ENCODE data around the gene DNAJA1. TPM values are rescaled to one million over a fixed set of nuclear protein-coding genes. Genes with fewer than 3 reads are reported as not detected.
"Not testable (repeated sequence)": the region's sequence is repeated elsewhere in the genome, so short reads cannot be mapped to it uniquely, and the experiment has no call there.

DNAJA1 gene
- polyA plus RNA-seq, 1 experiment, result 237 TPM

DNA sequence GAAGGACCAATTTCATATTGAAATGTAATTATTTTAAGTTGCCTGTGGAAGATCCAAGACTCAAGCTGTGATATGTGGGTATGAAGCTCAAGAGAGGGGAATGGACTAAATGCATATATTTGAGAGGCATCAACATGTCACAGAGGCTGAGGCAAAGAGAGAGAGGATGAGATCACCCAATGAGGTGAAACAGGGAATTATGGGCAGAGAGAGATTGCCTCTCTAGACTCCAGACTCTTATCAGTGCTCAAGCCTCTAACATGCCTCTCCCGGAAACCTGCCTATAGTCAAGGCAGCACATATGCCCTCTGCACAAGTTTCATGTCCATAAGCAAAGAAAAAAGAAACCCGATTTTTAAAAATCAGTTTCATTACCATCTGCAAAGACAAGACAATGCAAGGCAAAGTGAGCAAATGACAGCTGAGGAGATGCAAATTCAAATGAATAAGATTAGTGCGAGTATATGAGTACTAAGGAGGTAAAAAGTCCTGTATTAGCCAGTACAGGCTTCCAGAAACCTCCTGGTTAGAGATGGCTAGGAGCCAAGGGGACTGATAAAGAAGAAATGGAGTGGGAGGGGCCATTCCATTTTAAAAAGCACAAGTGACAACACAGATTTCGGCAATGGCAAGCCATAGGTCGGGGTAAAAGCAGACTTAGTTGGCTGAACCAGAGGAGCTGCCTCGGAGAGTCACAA, 33.0 kb upstream of the DNAJA1 start:
- TF ChIP-seq, protein P1, sequence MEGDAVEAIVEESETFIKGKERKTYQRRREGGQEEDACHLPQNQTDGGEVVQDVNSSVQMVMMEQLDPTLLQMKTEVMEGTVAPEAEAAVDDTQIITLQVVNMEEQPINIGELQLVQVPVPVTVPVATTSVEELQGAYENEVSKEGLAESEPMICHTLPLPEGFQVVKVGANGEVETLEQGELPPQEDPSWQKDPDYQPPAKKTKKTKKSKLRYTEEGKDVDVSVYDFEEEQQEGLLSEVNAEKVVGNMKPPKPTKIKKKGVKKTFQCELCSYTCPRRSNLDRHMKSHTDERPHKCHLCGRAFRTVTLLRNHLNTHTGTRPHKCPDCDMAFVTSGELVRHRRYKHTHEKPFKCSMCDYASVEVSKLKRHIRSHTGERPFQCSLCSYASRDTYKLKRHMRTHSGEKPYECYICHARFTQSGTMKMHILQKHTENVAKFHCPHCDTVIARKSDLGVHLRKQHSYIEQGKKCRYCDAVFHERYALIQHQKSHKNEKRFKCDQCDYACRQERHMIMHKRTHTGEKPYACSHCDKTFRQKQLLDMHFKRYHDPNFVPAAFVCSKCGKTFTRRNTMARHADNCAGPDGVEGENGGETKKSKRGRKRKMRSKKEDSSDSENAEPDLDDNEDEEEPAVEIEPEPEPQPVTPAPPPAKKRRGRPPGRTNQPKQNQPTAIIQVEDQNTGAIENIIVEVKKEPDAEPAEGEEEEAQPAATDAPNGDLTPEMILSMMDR (IDR thresholded peaks at IDR 0.05; ENCODE audit: low read depth, low read length), result no peak
- CTCF ChIA-PET, result interaction anchor here (1.0 to 1.1 kb wide), 2 partner anchors 412 to 614 kb away, joined by 3 to 7 read pairs; no protein-coding TSS in a partner anchor
- Histone ChIP-seq H3K9me3 (ENCODE audit: control insufficient read depth, insufficient read depth, low read length) (no peaks in the 10 kb centered on the region), H3K27ac (ENCODE audit: low read depth, low read length) (no peak overlapping the region), H3K27me3 (ENCODE audit: control insufficient read depth, insufficient read depth, low read length) (no peaks in the 10 kb centered on the region), H3K4me3 (ENCODE audit: low read depth, low read length) (no peak overlapping the region)
- POLR2A ChIA-PET, result interaction anchor here (0.7 to 1.0 kb wide), 2 partner anchors 403 to 608 kb away, joined by 3 to 5 read pairs; partner anchors contain the start of gene ACO1
- no peak for DNase-seq (ENCODE audit: low read depth, low spot score)

DNA sequence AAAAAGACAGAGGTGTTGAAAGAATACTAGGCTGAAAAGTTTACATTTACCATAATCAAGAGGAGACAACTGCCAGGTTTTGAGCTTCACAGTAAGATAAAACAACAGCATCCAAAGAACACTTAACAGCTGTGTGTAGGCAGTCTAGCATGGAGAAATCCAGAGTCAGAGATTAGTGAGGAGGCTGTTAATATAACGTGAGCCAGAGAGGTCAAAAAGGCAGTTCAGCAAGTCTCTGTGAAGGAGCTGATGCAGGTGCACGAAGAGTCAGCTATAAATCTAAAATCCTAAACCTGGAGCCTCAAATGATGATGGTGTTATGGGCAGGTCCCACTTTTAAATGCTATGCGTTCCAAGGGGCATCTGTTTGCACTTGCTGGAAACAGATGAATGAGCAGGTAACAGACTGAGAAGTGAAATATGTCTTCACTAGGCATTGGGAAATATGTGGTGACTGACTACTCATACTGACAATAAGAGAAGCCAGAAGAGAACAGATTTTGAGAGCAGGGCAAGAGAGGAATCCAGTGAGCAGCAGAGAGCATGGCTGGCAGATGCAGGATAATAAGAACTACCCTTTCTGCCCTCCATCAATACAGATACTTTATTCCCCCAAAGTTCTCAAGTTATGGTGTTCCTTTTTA, 32.4 kb upstream of the DNAJA1 start:
- DNase-seq (ENCODE audit: low read depth, low spot score), result no peak
- TF ChIP-seq, protein P1 (IDR thresholded peaks at IDR 0.05; ENCODE audit: low read depth, low read length), result no peak
- no peaks in the 10 kb centered on the region for H3K9me3 ChIP-seq (ENCODE audit: control insufficient read depth, insufficient read depth, low read length)
- H3K27ac ChIP-seq (ENCODE audit: low read depth, low read length), result peak overlapping the region; percentile 42
- ChIA-PET POLR2A (interaction anchor here (1.0 kb wide), 1 partner anchor 608 kb away, joined by 3 read pairs; the partner anchor contains the start of gene ACO1), CTCF (interaction anchor here (1.0 to 1.1 kb wide), 2 partner anchors 413 to 614 kb away, joined by 3 to 7 read pairs; no protein-coding TSS in a partner anchor)
- H3K27me3 ChIP-seq (ENCODE audit: control insufficient read depth, insufficient read depth, low read length), result no peaks in the 10 kb centered on the region
- H3K4me3 ChIP-seq (ENCODE audit: low read depth, low read length), result no peak overlapping the region

DNA sequence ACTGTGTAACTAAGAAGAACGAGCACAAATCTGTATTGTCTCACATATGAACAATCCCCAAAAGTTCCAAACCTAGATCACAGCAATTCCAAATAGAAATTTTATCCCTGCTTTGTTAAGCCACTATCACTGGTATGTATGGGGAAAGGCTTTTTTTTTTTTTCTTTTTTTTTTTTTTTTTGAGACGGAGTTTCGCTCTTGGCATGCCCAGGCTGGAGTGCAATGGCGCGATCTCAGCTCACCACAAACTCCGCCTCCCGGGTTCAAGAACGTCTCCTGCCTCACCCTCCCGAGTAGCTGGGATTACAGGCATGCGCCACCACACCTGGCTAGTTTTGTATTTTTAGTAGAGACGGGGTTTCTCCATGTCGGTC, 24.4 kb upstream of the DNAJA1 start:
- ChIA-PET POLR2A (interaction anchor here (1.0 to 1.5 kb wide), 2 partner anchors 24 to 31 kb away, joined by 3 to 5 read pairs; partner anchors contain the start of gene DNAJA1), CTCF (interaction anchor here (0.8 to 2.2 kb wide), 3 partner anchors 32 to 622 kb away, joined by 3 to 5 read pairs (median 4); no protein-coding TSS in a partner anchor)
- not testable (repeated sequence) for H3K27me3 ChIP-seq (ENCODE audit: control insufficient read depth, insufficient read depth, low read length); DNase-seq (ENCODE audit: low read depth, low spot score); H3K9me3 ChIP-seq (ENCODE audit: control insufficient read depth, insufficient read depth, low read length)
- Histone ChIP-seq H3K4me3 (ENCODE audit: low read depth, low read length) (peak overlapping the region; percentile 68), H3K27ac (ENCODE audit: low read depth, low read length) (peak overlapping the region; percentile 79)

DNA sequence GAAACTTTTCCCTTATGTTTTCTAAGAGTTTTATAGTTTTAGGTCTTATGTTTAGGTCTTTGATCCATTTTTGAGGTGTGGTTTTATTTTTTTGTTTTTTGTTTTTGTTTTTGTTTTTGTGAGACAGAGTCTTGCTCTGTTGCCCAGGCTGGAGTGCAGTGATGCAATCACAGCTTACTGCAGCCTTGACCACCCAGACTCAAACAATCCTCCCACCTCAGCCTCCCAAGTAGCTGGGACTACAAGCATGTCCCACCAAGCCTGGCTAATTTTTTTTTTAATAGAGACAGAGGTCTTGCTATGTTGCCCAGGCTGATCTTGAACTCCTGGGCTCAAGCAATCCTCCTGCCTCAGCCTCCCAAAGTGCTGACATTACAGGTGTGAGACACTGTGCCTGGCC, 19.7 kb upstream of the DNAJA1 start:
- DNase-seq (ENCODE audit: low read depth, low spot score); CTCF ChIA-PET; H3K4me3 ChIP-seq (ENCODE audit: low read depth, low read length); H3K27ac ChIP-seq (ENCODE audit: low read depth, low read length); H3K9me3 ChIP-seq (ENCODE audit: control insufficient read depth, insufficient read depth, low read length); POLR2A ChIA-PET; H3K27me3 ChIP-seq (ENCODE audit: control insufficient read depth, insufficient read depth, low read length): not testable (repeated sequence)

DNA sequence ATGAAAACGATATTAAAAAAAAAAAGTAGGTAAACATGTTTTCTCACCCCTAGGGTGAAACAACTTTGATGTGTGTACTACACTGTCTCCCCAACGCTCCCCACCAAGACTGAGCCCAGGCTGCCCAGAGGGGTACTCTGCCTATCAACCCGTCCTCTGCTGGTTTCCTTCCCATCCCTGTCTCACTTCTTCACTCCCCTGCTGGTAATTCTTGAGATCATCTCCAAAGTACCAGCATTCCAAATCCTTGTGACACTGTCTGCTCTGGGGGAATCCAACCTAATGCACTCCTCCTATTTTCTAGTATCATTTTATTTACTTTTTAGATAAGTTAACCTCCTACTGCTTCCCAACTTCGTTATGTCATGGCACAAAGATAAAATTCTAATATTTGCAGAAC, 17.3 kb upstream of the DNAJA1 start:
- Histone ChIP-seq H3K27ac (ENCODE audit: low read depth, low read length) (no peak overlapping the region), H3K9me3 (ENCODE audit: control insufficient read depth, insufficient read depth, low read length) (no peaks in the 10 kb centered on the region), H3K4me3 (ENCODE audit: low read depth, low read length) (no peak overlapping the region), H3K27me3 (ENCODE audit: control insufficient read depth, insufficient read depth, low read length) (no peaks in the 10 kb centered on the region)
- no peak for DNase-seq (ENCODE audit: low read depth, low spot score)
- ChIA-PET POLR2A (no interaction called here), CTCF (no interaction called here)
- TF ChIP-seq, protein P1 (IDR thresholded peaks at IDR 0.05; ENCODE audit: low read depth, low read length), result no peak

DNA sequence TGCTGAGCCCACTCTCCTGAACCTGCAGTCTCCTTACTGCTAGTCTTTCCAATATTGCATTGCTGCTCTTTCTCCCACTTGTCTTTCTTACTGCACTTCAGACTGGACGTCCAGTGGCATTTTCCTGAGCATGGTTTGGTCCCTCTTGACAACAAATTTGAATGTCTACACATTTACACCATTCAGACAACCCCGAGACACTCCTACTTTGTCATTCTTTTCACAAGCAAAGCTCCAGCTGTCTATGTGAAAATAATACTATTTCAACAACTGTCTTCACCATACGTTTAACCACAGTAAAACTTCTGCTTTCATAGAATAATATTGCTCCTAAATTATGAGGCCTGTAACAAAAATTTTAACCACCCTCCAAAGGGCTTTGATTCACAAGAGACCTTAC, 13.2 kb upstream of the DNAJA1 start:
- ChIA-PET CTCF (no interaction called here), POLR2A (interaction anchor here (2.3 kb wide), 1 partner anchor 13 kb away, joined by 8 read pairs; the partner anchor contains the start of gene DNAJA1)
- H3K27ac ChIP-seq (ENCODE audit: low read depth, low read length), result no peak overlapping the region

More for the DNA sequence above, 13.2 kb upstream of the DNAJA1 start:
- no peaks in the 10 kb centered on the region for H3K27me3 ChIP-seq (ENCODE audit: control insufficient read depth, insufficient read depth, low read length)
- TF ChIP-seq, protein P1 (IDR thresholded peaks at IDR 0.05; ENCODE audit: low read depth, low read length), result no peak
- no peak overlapping the region for H3K4me3 ChIP-seq (ENCODE audit: low read depth, low read length)
- H3K9me3 ChIP-seq (ENCODE audit: control insufficient read depth, insufficient read depth, low read length), result no peaks in the 10 kb centered on the region
- DNase-seq (ENCODE audit: low read depth, low spot score), result no peak

Data from AG04450 (cell line).